Neuronal stem cell (in vitro differentiated cells): ENCODE measurements around the gene PDZRN4.

ENCODE experiments used
- DNase-seq: peaks from one replicate; pipeline ENCODE4 v3.0.0-alpha.2; 2013; ENCODE audit warnings: low spot score
- H2AFZ ChIP-seq: one replicate; pipeline ENCODE4 v1.6.1; 2013; ENCODE audit warnings: mild to moderate bottlenecking, low read length, inconsistent platforms
- H2AK5ac ChIP-seq: 2 replicates; pipeline ENCODE4 v1.6.1; 2013; ENCODE audit warnings: low read depth, mild to moderate bottlenecking, inconsistent platforms, low read length, moderate library complexity, mixed read lengths
- H2BK120ac ChIP-seq: 2 replicates; pipeline ENCODE4 v1.6.1; 2013; ENCODE audit warnings: low read depth, mild to moderate bottlenecking, inconsistent platforms, low read length, moderate library complexity, mixed read lengths
- H2BK12ac ChIP-seq: one replicate; pipeline ENCODE4 v1.6.1; 2013; ENCODE audit warnings: low read length, inconsistent platforms
- H2BK15ac ChIP-seq: 2 replicates; pipeline ENCODE4 v1.6.1; 2013; ENCODE audit warnings: mild to moderate bottlenecking, low read length, inconsistent platforms, mixed read lengths
- H2BK5ac ChIP-seq: one replicate; pipeline ENCODE4 v1.6.1; 2013; ENCODE audit warnings: inconsistent platforms, mild to moderate bottlenecking, low read length, moderate library complexity
- H3K14ac ChIP-seq: one replicate; pipeline ENCODE4 v1.6.1; 2013; ENCODE audit warnings: low read length, inconsistent platforms
- H3K18ac ChIP-seq: 2 replicates; pipeline ENCODE4 v1.6.1; 2013; ENCODE audit warnings: low read length, inconsistent platforms
- H3K23ac ChIP-seq: 2 replicates; pipeline ENCODE4 v1.6.1; 2013; ENCODE audit warnings: low read depth, mild to moderate bottlenecking, mixed read lengths, low read length, inconsistent platforms; ENCODE audit not compliant: poor library complexity
- H3K27ac ChIP-seq: replicated peaks from 3 replicates; pipeline ENCODE4 v1.5.1; 2013; ENCODE audit warnings: low read length, inconsistent platforms
- H3K27me3 ChIP-seq, 3 experiments: 2 replicates each; pipeline ENCODE4 v1.6.1; 2013; ENCODE audit warnings: low read length in 3 of 3, mild to moderate bottlenecking in 2 of 3, inconsistent platforms in 1 of 3, low read depth in 1 of 3, mixed read lengths in 1 of 3, moderate library complexity in 1 of 3; ENCODE audit not compliant: control insufficient read depth in 3 of 3, insufficient read depth in 3 of 3
- H3K36me3 ChIP-seq, 2 donors: replicated peaks in 1 of 2; 2 replicates each; pipeline ENCODE4 v1.6.1; 2013; ENCODE audit warnings: low read length in 2 of 2; ENCODE audit not compliant: control insufficient read depth in 2 of 2, insufficient read depth in 2 of 2
- H3K4ac ChIP-seq: 2 replicates; pipeline ENCODE4 v1.6.1; 2013; ENCODE audit warnings: inconsistent platforms, mild to moderate bottlenecking, low read length, moderate library complexity
- H3K4me1 ChIP-seq, 2 donors: 1 replicate in 1 of 2; 2 replicates in 1 of 2; pipeline ENCODE4 v1.6.1; 2013; ENCODE audit warnings: low read length in 2 of 2, low read depth in 1 of 2; ENCODE audit not compliant: control insufficient read depth in 2 of 2, insufficient read depth in 1 of 2
- H3K4me2 ChIP-seq: one replicate; pipeline ENCODE4 v1.6.1; 2013; ENCODE audit warnings: mild to moderate bottlenecking, low read length, inconsistent platforms; ENCODE audit not compliant: insufficient read depth, poor library complexity, severe bottlenecking
- H3K4me3 ChIP-seq, 2 donors: 2 replicates each; pipeline ENCODE4 v1.5.1; 2013; ENCODE audit warnings: low read length in 2 of 2, mild to moderate bottlenecking in 2 of 2, inconsistent platforms in 1 of 2, moderate library complexity in 1 of 2
- H3K79me1 ChIP-seq: one replicate; pipeline ENCODE4 v1.6.1; 2013; ENCODE audit warnings: low read depth, mild to moderate bottlenecking, inconsistent platforms, low read length, moderate library complexity
- H3K9ac ChIP-seq: one replicate; pipeline ENCODE4 v1.6.1; 2013; ENCODE audit warnings: mild to moderate bottlenecking, low read depth, low read length, inconsistent platforms; ENCODE audit not compliant: poor library complexity
- H3K9me3 ChIP-seq, 2 donors: replicated peaks in 1 of 2; 2 replicates each; pipeline versions ENCODE3 to v1.6.1; 2013; ENCODE audit warnings: low read length in 2 of 2, mild to moderate bottlenecking in 2 of 2, inconsistent platforms in 1 of 2, low read depth in 1 of 2, mixed read lengths in 1 of 2, moderate library complexity in 1 of 2; ENCODE audit not compliant: control insufficient read depth in 2 of 2, insufficient read depth in 1 of 2
- H4K8ac ChIP-seq: one replicate; pipeline ENCODE4 v1.6.1; 2013; ENCODE audit warnings: low read depth, mild to moderate bottlenecking, inconsistent platforms, low read length, moderate library complexity
- H4K91ac ChIP-seq: one replicate; pipeline ENCODE4 v1.6.1; 2013; ENCODE audit warnings: low read length, low read depth, mild to moderate bottlenecking, inconsistent platforms; ENCODE audit not compliant: poor library complexity
- WGBS, 2 donors: extraction: QIAGEN DNeasy Blood & Tissue Kit; methylation state at CpG; one replicate each; pipeline ENCODE4 v1.1.7; 2013; ENCODE audit warnings: missing lambda C conversion rate in 2 of 2, mixed read lengths in 1 of 2; ENCODE audit not compliant: insufficient read length in 2 of 2, insufficient replicate concordance in 1 of 2; ENCODE audit errors: extremely low coverage in 2 of 2; 5-methylcytosine and 5-hydroxymethylcytosine counted together

PDZRN4 gene

GRCh38 chr12:41621291-41621690, 433.2 kb downstream of the PDZRN4 start:
- no peak overlapping the region for H3K4me2 ChIP-seq
- DNase-seq: no peak
- H3K4ac ChIP-seq: no peak overlapping the region
- no peak overlapping the region for H4K91ac ChIP-seq
- H3K27ac ChIP-seq: no peak overlapping the region
- no peak overlapping the region for H2BK120ac ChIP-seq
- no peak overlapping the region for H3K14ac ChIP-seq
- H2BK15ac ChIP-seq: no peak overlapping the region
- peaks cover 2 to 6% of the 10 kb centered on the region in 2 donors for H3K4me1 ChIP-seq
- WGBS, 2 donors: no CpG with 5 or more reads among the region's 1 CpG
- H4K8ac ChIP-seq: no peak overlapping the region
- no peak overlapping the region for H3K4me3 ChIP-seq
- H3K18ac ChIP-seq: no peak overlapping the region
- H3K9ac ChIP-seq: no peak overlapping the region
- no peaks in the 10 kb centered on the region for H3K36me3 ChIP-seq
- no peak overlapping the region for H2AK5ac ChIP-seq
- H3K79me1 ChIP-seq: no peaks in the 10 kb centered on the region
- H2AFZ ChIP-seq: no peak overlapping the region
- no peak overlapping the region for H2BK5ac ChIP-seq
- H2BK12ac ChIP-seq: no peak overlapping the region
- no peaks in the 10 kb centered on the region for H3K27me3 ChIP-seq
- H3K9me3 ChIP-seq: no peaks in the 10 kb centered on the region
- H3K23ac ChIP-seq: no peak overlapping the region
